HG03175 (cell line): ENCODE measurements around the gene ADAMTSL1.

ENCODE experiments used
- ATAC-seq: cut with Tn5 transposase; IDR thresholded peaks from one replicate; pipeline ENCODE4 v1.9.1; 2021; ENCODE audit warnings: mild to moderate bottlenecking, moderate library complexity; ENCODE audit not compliant: unreplicated experiment

The ADAMTSL1 gene

DNA sequence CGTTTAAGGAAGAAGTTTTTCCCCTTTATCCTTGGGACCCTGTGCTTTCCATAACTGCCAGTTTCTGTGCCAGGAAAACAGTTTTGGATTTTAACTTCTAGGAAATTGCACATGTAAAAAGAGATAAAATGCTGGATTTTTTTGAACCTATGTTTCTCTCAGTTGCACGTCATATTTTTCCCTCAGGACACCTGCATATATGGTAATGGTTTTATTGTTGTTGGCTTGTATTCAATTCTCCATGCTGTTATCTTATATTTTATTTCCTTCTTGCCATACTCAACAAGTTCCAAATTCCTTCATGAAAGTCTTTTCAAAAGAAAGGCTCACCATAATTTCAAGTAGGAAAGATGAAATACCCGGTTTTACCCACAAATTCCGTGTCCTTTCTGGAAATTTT lies 7.9 kb upstream of the ADAMTSL1 start:
- ATAC-seq: no peak

DNA sequence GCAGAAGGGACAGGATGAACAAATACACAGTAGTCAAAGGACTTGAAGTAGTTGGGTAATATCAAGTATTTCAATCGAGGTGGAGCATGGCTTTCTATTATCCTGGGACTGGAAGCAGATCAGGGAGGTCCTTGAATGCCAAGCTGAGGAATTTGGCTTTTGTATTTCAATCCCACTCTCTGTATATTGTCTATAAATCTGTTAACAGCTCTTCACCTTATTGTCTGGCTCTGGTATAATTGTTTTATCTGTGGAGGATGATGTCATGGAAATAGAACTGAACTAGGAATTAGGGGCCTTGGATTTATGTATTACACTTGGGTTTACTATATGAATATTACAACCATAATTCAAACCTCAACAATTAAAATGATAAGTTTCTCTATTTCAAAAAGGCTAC lies 6.3 kb upstream of the ADAMTSL1 start:
- ATAC-seq: no peak

DNA sequence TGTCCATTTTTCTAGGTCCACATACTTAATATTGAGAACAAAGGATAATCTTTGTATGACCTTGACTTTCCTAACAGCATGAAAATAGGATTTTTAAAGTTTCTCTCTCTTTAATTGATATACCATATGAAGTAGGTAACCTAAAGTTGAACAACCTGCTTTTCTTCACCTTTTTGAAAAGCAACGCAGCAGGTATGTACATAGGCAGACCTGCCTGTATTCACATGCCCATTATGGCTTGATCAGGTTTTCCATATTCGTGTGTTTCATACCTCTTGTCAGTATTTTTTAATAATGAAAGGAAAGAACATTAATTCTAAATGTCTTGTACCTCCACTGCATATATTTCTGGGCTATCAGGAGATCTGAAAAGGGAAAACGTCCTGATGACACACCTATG lies 1.5 kb upstream of the ADAMTSL1 start:
- ATAC-seq: no peak

DNA sequence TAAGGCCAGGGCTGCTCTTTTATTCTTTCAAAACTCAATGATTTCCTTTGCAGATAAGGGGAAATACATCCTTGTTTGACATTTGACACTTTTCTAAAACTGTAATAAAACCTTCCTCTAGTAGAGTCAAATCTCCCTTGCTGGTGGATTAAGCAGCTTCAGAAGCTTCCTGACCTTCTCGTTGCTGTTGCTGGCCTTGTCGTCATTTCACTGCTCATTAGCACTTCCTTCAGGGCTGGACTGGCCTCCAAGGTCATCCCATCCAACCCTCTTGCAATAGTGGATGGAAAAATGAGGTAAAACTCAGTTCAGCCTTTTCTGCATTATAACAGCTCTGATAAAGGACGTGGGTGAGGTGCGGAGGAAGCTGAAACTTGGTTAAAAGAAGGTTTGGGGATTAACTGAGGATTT lies 1.1 kb upstream of the ADAMTSL1 start:
- ATAC-seq: no peak

GRCh38 chr9:18474783-18475182 lies 830 bp downstream of the ADAMTSL1 start:
- no peak for ATAC-seq

- ATAC-seq: no peak
Measured at GRCh38 chr9:18477121-18477660, 3.2 kb downstream of the ADAMTSL1 start.

DNA sequence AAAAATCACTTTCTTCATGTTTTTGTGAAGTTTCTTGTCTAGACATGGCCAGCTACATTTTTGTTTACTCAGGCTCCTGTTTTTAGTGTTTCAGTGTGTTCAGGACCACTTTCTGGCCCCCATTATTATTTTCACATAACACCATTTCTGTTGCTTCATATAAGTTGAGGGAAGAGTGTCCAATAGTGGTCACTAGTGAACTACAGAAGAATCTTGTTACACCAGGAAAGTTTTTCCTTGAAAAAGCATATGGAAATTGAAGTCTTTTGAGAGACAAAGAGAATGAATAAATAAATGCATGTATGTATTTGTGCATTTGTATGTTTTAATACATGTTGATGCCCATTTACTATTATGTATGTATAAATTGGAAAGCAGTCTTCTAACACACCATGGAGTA lies 3.8 kb downstream of the ADAMTSL1 start:
- no peak for ATAC-seq

GRCh38 chr9:18478501-18479361 lies 4.8 kb downstream of the ADAMTSL1 start:
- ATAC-seq: no peak

DNA sequence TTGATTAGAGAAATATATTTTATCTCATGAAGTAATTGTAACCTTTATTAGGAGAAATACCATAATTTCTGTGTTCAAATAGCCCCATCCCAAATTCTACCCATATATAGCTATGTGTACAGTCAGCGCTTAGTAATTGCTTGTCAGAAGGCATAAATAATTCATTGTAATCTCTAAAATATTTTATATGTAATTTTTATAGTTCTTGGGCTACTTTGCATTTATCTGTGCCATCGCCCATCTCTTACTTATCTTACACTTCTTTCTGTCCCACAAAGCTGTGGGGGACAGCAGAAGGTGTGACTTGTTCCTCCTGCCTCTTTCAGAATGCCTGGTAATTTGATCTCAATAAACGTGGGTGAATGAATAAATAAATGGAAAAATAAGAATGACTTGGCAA lies 5.5 kb downstream of the ADAMTSL1 start:
- ATAC-seq: no peak

DNA sequence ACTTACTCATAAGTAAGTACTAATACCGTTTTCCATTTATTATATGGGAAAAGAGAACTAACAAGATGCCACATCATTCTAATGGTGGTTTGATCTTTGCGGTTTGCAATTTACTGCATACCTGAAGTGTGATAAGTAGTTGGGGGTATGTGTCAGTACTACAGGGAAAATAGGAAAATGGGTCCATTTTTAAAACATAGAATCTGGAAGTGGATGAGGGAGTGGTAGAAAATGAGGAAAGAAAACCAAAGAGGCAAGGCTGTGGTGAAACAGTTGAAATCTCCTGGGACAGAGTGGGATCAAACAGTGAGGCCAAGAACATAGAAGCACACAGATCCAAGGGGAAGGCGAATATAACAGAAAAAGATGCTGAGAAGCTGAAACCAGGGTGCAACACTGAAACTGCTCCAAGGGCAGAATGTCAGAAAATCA lies 6.7 kb downstream of the ADAMTSL1 start:
- no peak for ATAC-seq

GRCh38 chr9:18482371-18482770 lies 8.4 kb downstream of the ADAMTSL1 start:
- ATAC-seq: no peak

DNA sequence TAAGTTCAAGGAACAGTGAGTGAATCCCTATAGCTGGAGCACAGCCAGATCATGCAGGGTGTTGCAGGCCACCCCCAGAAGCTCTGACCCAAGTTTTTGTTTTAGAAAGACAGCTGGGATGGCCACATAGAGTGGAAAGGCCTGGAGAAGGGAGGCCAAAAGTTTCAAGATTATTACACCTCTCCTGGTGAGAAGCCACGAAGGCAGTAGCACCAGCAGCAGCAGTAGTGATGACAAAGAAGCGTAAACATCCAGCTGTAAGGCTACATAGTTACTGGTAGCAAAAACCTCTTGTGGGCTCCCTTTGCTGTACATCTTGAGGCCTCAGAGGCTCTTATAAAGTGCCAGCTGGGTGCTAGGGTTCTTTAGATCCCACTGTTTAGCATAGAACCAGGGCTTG lies 11.8 kb downstream of the ADAMTSL1 start:
- no peak for ATAC-seq

GRCh38 chr9:18487611-18488010 lies 13.7 kb downstream of the ADAMTSL1 start:
- no peak for ATAC-seq

- no peak for ATAC-seq
Measured at GRCh38 chr9:18488886-18489285, 14.9 kb downstream of the ADAMTSL1 start.

DNA sequence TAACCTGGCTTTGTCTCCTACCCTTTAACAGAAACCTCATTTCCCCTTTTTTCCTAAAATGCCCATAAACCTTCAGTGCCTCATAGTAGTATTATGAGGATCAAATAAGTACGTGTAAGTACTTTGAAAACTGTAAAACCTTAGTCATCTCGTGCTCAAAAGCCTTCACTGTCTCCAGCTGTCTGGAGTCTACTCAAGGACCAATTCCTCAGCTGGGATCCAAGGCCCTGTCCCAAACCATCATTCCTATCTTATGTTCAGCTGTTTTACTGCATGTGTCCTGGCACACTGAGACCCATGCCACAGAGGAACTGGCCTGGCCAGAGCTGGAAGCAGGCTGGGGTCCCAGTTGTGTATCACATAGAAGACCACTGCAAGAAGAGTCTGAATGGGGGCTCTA lies 15.9 kb downstream of the ADAMTSL1 start:
- no peak for ATAC-seq

GRCh38 chr9:18490641-18491370 lies 16.9 kb downstream of the ADAMTSL1 start:
- no peak for ATAC-seq

GRCh38 chr9:18492612-18493011 lies 18.7 kb downstream of the ADAMTSL1 start:
- no peak for ATAC-seq

GRCh38 chr9:18493451-18493993 lies 19.6 kb downstream of the ADAMTSL1 start:
- ATAC-seq: no peak

- no peak for ATAC-seq
Measured at GRCh38 chr9:18495065-18495464, 21.1 kb downstream of the ADAMTSL1 start.

DNA sequence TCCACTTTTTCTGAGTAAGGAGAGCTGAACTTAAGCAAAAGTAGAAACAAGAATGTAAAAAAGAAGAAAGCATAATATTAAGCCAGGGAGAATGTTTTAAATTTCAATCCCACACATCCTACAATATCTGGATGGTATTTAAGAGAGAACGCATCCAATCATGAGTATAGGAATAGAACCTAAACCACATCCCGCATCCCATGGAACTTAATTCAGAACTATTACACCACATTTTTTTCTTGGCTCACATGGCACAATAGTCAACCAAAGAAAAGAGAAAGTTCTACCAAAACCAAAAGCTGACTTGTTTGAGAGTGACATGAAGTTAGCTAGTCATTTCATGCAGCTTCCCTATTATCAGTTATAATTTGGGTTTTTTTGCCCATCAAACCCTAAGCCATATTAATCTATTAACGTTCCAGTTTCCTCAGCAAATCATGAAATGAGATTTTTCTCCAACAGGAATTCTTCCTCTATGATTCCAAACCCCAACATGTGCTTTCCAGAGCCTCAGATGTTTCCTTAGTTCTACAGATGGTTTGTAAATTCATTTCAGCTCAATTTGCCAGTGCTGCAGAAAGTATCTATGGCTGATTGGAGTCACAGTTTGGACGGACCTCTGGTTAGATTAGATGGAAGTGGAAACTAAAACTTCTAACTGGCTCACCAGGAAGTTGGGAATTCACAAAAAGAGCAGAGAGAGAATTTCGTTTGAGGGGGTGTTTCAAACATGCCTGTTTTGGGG lies 22.5 kb downstream of the ADAMTSL1 start:
- ATAC-seq: no peak

DNA sequence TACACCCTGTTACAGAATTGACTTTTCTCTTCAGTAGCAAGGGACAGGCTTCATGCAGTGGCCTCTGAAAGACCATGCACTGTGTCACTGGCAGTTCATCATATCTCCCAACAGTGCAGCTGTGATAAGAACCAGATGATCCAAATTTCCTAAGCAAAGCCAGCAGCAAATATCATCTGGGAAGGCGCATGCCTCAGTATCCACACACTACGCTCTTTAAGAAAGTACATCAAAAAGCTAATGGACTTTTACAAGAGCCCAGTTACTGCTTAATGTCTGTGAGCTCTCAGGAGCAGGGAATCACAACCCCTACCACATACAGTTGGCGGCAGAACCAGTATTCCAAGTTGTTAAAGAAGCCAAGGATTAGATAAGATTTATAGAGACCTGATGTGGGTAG lies 25.1 kb downstream of the ADAMTSL1 start:
- ATAC-seq: no peak
